Measurements from ENCODE around the gene PKD1.

PKD1 gene

DNA sequence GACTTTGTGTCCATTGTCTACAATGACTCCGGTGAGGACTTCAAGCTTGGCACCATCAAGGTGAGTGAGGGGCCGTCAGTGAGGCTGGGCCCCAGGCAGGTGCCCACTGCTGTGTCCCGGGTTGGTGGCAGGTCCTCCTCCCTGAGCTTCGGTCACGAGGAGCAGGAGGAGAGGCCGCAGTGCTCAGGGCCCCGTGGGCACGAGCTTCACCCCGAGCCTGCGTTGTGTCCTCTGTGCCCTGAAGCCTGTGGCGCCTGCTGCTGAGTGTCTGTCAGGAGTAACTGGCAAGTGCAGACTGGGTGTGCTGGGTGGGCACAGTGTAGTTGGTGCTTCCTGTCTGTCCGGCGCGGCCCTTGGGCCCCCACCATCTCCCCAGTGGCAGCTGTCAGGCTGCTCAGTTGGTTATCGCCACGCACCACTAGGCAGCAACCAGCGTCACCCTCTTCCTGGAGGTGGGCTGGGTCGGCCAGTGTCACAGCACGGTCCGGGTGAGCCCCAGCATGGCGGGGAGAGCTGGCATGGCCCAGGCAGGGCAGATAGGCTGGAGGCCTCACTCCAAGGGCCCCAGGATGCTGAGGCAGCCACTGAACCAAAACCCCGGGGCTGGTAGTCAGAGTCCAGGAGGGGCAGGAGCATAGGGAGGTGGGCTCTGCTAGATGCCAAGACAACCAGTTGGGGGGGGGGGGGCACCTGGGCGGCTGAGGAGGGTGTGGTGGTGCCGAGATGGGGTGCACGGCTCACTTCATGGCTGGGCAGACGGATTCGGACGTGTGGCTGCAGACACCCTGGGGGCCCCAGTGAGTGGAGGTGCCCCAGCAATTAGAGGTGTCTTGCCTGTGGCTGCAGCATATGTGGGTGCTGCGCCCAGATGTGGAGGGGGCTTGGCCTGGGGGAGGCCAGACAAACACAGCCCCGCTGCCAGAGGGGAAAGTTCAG, 48.6 kb downstream of the PKD1 start:
- no peak for DNase-seq (ENCODE audit: low spot score)

DNA sequence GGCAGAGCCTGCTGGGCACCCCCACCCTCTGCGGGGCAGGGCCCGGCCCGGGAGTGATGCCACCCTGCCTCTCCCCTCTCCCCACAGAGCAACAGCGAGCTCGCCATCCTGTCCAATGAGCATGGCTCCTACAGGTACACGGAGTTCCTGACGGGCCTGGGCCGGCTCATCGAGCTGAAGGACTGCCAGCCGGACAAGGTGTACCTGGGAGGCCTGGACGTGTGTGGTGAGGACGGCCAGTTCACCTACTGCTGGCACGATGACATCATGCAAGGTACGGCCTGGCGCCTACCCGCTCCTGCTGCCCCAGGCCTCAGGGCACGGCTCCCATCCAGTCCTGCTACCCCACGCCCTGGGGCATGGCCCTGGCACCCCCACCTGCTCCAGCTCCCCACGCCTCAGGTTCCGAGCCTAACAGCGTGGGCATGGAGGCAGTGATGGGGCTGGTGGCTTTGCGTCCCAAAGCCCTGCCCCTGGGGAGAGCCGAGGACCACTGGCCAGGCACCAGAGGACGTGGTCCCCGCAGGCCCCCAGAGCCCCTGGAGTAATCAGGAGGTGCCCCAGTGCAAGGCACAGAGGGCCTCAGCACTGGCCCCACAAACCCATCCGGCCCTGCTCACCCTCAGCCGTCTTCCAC, 49.5 kb downstream of the PKD1 start:
- DNase-seq (ENCODE audit: low spot score): no peak

DNA sequence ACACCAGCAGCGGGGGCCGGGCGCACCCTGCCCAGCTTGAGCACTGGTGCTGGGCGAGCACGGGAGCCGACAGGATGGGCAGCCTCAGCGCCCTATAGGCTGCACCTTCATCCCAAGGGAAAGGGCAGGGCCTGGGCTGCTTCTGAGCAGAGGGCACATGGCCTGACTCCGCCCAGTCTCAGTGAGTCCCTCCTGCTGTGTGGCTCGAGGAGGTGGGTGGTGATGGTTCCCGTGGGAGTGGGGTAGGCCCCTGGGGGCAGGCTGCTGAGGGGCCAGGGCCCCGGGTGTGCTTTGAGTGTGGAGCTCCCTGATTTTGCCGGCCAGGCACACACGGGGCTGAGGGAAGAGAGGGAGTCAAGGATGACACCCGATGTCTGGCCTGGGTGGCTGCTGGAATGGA, 50.0 kb downstream of the PKD1 start:
- DNase-seq (ENCODE audit: low spot score): peak; percentile 83

DNA sequence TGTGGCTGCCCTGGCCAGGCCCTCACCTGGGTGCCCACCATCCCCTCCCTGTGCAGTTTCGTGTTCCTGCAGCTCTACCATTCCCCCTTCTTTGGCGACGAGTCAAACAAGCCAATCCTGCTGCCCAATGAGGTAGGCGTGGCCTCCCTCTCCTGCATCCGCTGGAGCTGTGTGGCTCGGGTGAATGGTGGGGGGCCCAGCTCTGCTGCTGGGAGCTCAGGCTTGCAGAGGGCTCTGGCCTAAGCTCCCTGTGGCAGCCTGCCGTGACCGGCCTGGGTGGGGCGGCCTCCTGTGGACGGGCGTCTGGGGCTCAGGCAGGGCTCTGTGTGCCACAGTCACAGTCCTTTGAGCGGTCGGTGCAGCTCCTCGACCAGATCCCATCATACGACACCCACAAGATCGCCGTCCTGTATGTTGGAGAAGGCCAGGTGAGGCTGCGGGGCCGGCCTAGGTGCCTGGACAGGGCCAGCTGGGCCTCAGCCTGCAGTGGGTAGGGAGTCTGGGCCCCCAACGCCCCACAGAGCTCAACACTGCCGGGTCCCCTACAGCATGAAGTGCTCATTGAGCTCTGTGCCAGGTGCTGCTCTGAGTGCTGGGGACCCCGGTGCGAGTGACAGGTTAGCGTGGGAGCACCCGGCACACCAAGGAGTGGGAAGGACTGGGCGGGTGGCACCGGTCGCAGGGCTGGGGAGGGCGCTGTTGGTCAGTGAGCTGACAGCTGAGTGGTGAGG, 50.6 kb downstream of the PKD1 start:
- DNase-seq (ENCODE audit: low spot score): no peak

DNA sequence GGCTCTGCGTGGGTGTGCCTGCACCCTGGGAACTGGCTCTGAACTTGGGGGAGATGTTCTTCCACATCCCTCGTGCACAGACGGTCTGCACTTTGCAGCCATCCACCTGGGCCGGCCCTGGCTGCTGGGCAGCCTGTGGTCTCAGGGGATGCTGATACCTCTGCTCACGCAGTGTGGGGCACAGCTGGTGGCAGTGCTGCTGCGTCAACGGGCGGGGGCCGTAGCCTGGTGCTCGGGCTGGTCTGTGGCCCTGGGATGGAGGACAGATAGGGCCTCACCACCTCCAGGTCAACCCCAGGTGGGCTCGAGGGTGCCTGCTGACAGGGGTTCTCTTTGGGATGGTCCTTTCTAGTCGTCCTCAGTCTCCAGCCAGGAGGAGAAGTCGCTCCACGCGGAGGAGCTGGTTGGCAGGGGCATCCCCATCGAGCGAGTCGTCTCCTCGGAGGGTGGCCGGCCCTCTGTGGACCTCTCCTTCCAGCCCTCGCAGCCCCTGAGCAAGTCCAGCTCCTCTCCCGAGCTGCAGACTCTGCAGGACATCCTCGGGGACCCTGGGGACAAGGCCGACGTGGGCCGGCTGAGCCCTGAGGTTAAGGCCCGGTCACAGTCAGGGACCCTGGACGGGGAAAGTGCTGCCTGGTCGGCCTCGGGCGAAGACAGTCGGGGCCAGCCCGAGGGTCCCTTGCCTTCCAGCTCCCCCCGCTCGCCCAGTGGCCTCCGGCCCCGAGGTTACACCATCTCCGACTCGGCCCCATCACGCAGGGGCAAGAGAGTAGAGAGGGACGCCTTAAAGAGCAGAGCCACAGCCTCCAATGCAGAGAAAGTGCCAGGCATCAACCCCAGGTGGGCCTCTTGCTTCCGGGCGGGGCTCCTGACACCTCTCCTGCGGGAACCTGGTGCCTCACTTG, 51.6 kb downstream of the PKD1 start:
- DNase-seq (ENCODE audit: low spot score): no peak

DNA sequence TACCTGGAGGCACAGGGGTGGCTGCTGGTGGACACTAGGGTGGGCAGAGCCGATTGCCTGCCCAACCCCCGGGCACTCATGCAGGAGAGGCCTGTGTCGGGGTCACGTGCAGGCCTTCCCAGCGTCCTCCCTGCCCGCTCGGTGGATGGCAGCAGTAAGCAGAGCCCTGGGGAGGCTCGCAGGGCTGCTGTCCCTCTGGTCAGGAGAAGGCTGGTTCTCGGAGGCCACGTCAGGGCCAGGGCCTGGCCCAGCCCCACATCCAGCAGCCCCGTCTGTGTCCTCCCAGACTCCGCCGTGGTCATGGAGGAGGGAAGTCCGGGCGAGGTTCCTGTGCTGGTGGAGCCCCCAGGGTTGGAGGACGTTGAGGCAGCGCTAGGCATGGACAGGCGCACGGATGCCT, 52.3 kb downstream of the PKD1 start:
- no peak for DNase-seq (ENCODE audit: low spot score)

DNA sequence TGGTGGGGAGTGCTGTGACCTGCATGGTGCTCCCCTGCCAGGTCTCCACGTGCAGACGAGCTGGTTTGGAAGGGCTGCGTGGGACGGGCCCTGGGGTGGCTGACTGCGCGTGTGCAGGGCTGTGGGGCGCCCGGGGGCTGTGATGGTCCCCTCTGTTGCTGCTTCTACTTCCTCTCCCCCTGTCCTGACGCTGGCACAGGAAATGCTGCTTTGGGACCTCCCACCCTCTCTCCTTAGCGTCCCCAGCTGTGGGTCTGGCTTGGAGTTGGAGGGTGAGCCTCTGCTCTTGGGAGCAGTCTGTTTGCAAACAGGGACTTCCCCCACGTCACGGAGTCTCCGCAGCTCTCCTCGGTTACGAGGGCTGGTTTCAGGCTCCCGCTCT, 52.7 kb downstream of the PKD1 start:
- DNase-seq (ENCODE audit: low spot score): no peak

DNA sequence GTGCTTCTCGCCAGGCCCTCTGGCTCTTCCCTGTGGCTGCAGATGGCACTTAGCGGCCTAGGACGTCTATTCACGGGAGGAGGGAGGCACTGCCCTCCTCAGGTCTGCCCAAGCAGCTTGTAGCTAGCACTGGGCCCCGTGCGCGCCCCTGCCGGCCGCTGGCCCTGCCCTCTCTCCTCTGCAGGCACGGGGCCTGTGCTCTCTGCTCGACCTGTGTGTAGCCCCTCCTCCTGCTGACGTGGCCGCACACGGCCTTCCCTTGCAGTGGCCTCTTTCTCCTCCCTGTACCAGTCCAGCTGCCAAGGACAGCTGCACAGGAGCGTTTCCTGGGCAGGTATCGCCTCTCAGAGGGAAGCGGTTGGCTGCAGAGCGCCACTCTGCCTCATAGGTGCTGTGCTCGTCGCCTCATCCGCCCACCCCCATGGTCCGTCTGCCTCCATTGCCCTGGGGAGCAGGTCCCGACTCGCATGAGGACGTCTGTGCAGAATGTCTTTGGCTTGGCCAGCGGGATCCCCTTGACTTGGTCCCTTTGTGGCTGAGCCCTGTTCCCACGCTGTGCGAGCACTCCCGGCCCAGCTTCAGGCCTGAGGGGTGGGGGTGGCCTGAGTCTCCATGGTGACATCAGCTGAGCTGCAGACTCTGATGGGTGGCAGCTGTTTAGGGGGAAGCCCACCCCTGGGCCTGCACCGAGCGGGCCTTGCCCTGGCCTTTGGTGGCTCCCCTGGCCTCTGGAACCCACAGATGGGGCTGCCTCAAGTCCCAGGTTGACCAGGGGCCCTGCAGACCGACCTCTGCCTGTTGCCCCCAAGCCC, 53.3 kb downstream of the PKD1 start:
- DNase-seq (ENCODE audit: low spot score): no peak

DNA sequence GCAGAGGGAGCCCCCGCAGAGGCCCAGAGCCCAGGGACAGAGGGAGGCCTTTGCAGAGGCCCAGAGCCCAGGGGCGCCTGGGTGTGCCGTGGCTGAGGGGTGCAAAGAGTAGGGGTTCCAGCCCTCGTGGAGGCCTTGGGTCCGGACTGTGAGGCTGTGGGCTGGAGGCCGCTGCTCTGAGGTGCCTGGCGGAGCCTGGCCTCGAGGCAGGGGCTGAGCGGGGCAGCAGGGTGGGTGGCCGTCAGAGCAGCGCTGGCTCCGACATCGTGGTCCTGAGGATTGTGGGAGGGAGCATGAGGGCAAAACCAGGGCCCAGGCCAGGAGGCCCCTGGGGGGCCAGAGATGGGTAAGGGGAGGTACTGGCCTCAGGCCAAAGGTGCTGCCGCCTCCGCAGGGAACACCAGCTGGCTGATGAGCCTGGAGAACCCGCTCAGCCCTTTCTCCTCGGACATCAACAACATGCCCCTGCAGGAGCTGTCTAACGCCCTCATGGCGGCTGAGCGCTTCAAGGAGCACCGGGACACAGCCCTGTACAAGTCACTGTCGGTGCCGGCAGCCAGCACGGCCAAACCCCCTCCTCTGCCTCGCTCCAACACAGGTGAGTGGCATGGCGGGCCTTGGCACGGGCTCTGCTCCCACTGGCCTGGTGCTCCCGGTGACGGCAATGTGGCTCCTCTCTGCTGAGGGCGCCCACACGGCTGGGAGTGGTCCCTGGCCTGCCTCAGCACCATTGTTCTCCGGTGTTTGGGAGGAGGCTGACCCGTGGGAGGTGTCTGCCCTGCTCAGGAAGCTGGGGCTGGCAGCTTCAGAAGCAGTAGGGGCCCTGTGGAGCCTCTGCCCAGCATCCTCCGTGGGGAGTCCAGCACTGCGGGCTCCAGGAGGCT, 54.3 kb downstream of the PKD1 start:
- no peak for DNase-seq (ENCODE audit: low spot score)

DNA sequence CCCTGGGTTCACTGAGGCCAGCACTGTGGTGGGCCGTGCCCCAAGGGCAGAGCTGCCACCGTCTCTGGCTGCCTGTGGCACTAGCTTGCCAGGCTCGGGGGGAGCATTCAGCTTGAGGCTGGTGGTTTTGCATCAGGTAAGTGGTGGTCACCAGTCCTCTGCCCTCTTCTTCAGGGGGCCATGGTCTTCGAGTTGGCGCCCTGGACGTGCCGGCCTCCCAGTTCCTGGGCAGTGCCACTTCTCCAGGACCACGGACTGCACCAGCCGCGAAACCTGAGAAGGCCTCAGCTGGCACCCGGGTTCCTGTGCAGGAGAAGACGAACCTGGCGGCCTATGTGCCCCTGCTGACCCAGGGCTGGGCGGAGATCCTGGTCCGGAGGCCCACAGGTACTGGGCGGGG, 55.7 kb downstream of the PKD1 start:
- no peak for DNase-seq (ENCODE audit: low spot score)

DNA sequence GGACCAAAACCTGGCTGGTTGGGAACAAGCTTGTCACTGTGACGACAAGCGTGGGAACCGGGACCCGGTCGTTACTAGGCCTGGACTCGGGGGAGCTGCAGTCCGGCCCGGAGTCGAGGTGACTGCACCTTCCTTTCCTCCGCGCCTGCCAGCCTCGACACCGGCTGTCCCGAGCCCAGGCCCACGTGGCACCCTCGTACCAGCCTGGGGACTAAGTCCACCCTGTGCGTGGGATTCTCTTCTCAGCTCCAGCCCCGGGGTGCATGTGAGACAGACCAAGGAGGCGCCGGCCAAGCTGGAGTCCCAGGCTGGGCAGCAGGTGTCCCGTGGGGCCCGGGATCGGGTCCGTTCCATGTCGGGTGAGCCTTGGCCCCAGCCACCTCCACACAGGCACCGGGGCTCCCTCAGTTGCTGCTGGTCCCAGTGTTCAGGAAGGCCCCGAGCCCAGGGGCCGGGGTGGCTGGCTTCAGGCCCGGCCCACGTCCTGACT, 56.3 kb downstream of the PKD1 start:
- DNase-seq (ENCODE audit: low spot score): no peak

DNA sequence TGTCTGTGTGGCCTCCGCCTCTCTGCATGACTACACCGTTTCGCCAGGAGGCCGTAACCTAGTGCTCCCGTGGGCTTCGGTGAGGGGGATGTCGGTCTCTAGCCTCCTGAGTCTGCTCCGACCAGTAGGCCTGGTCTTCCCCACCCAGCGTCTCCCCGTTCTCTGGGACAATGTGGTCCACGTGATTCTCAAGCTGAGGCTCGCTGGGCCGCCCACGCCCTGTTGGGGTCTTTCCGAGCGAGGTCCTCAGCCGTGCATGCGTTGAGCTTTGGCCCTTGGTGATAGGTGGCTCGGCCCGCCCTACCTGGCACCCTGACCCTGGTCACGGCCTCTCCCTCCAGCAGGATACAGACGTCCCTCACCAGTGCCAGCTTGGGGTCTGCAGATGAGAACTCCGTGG, 57.0 kb downstream of the PKD1 start:
- no peak for DNase-seq (ENCODE audit: low spot score)

DNA sequence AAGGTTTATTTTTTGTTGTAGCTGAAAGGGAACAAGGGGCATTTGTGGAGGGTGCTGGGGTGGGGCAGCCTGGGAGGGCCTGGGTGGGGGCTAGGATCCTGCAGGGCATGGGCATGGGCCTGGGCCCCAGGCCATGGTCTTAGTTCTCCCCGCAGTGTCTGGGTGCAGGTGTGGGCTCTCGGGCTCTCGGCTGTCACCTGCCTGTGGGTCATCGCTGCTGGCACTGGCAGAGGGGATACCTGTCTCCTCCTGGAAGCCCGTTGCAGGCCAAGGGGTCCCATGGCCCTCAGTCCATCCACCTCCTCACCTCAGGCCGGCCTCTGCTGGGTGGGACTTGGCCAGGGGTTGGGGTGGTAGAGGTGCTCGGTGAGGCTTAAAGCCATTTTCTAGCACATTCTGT, 57.6 kb downstream of the PKD1 start:
- no peak for DNase-seq (ENCODE audit: low spot score)

DNA sequence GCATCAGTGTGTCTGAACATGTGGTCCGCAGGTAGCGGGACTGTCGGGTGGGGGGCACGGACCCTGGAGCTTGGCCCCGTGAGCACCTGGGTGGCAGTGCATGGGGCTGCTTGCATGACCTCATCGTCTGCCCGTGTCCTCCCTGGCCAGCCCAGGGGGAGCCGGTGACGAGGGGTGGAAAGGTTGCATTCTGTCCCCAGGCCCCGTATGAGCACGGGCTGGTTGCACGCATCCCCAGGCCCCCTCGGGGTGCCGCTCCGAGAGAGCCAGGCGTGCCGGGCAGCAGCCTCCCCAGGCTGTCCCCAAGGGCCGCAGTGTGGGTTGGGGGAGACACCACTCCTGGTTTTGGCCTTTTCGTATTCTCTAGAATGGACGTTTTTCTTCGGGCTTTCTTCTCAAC, 58.0 kb downstream of the PKD1 start:
- no peak for DNase-seq (ENCODE audit: low spot score)

DNA sequence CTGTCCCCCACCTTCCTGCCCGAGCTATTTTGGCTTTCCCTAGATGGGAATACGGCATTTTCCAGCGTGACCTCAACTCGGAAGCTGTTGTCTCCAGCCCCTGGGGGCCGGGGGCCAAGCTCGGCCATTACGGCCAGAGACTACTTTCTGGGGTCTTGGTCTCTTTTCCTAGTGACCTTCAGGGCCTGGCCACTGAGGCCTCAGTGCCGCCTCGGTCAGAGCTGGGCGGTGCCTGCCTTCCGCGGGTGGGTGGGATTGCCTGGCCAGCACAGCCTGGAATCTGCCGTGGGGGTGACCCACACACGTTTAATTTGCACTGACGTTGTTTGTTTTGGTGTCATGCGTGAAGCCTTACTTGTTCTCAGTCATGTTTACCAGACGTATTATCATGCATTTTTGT, 58.7 kb downstream of the PKD1 start:
- no peak for DNase-seq (ENCODE audit: low spot score)

DNA sequence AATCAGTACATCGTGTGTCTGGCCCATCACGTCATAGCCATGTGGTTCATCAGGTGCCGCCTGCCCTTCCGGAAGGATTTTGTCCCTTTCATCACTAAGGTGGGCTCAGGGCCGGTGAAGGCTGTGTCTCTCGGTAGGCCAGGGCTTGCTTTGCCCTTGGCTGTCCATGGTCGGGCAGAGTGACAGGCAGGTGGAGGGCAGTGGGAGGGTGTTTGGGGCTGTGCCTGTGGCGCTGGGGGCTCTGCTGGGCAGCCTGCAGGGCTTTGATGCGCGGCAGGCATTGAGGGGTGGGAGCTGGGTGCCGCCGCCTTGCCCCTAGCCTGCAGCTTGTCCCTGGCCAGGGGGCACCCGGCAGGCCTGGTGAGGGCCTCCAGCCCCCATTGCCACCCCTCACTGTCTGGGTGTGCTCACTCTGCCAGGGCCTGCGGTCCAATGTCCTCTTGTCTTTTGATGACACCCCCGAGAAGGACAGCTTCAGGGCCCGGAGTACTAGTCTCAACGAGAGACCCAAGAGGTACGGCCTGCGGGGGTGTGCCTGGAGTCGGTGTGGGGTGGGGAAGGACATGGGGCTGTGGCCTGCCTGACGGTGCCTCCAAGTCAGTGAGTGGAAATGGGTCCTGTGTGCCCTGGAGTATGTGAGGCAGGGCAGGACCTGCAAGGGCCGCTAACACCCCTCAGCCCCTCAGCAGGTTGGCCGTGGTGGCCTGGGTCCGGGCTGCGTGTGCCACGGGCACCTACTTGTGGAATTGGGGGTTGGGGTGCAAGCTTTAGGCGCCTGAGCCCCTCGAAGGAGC, 59.4 kb downstream of the PKD1 start:
- no peak for DNase-seq (ENCODE audit: low spot score)

DNA sequence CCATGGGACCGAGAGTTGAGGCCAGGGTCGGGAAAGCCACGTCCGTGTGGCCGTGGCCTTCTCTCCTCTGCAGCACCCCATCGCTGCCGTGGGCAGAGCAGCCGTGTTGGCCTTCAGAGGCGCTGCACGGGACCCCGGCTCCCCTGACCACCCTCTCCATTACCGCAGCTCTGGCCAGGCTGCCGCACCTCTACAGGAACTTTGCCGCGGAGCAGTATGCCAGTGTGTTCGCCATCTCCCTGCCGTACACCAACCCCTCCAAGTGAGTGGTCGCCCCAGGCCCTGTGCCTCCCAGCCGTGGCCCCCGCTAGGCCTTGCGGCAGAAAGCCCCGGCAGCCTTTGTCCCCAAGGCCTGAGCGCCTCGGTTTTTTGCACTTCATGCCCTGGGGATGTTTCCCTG, 60.1 kb downstream of the PKD1 start:
- DNase-seq (ENCODE audit: low spot score): no peak

DNA sequence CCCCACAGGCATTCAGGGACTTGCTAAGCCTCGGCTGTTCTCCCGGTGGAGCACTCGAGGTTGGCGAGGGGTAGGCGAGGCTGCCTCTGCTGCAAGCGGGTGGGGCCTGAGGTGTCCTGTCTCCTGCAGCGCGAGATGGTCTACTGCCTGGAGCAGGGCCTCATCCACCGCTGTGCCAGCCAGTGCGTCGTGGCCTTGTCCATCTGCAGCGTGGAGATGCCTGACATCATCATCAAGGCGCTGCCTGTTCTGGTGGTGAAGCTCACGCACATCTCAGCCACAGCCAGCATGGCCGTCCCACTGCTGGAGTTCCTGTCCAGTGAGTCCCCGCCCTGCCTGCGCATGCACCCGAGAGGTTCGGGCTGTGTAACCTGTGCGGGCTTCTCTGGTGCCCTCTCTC, 61.6 kb downstream of the PKD1 start:
- no peak for DNase-seq (ENCODE audit: low spot score)

DNA sequence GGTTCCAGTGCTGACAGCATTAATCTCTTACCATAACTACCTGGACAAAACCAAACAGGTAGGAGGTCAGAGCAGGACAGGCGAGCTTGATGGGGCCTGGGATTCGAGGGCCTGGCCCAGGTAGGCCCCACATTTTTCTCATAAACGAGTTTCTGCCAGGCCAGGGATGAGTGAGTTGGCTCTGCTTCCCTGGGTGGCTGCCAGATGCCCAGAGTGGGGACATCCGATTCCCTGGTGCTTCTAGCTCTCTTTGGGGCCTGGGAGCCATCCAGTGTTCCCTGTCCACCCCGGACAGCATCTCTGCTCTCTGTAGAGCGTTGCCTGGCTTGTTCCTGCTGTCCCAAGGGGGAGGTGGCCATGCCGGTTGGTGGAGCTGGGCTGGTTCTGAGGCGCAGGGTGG, 62.8 kb downstream of the PKD1 start:
- DNase-seq (ENCODE audit: low spot score): no peak

All from D341Med (cell line).